ENCODE measurements around the gene A4GALT.

GRCh38 chr22:42685941-42686653, 34.6 kb downstream of the A4GALT start:
- no peak for TF ChIP-seq REST (IDR thresholded peaks at IDR 0.05; ENCODE audit: insufficient read depth in 1 of 2, low read depth in 2 of 2, low read length in 2 of 2)
- TF ChIP-seq POLR2AphosphoS5 (IDR thresholded peaks at IDR 0.05; ENCODE audit: low read depth, low read length), result no peak
- TF ChIP-seq TAF1 (IDR thresholded peaks at IDR 0.05; ENCODE audit: borderline replicate concordance, insufficient read depth, low read length), result no peak
- no peak for TF ChIP-seq SIN3A (IDR thresholded peaks at IDR 0.05; ENCODE audit: borderline replicate concordance, insufficient read depth, low read length)
- no peak for TF ChIP-seq FOXP2 (optimal IDR thresholded peaks at IDR 0.05; ENCODE audit: borderline replicate concordance, extremely low read depth, extremely low read length, insufficient read depth)
